Placental epithelial cell (primary cell): Measurements from ENCODE around the gene AGO1. TPM values are rescaled to one million over a fixed set of nuclear protein-coding genes. Genes with fewer than 3 reads are reported as not detected.

Experiments
- total RNA-seq: library from RNA; depleted of rRNA; stranded (reverse); fragments of >200 nt; gene quantifications from 2 replicates; pipeline ENCODE4 v1.2.3, GENCODE V29; 2012

AGO1 gene
- 13.7 and 26.5 TPM in 2 replicates for total RNA-seq

DNA sequence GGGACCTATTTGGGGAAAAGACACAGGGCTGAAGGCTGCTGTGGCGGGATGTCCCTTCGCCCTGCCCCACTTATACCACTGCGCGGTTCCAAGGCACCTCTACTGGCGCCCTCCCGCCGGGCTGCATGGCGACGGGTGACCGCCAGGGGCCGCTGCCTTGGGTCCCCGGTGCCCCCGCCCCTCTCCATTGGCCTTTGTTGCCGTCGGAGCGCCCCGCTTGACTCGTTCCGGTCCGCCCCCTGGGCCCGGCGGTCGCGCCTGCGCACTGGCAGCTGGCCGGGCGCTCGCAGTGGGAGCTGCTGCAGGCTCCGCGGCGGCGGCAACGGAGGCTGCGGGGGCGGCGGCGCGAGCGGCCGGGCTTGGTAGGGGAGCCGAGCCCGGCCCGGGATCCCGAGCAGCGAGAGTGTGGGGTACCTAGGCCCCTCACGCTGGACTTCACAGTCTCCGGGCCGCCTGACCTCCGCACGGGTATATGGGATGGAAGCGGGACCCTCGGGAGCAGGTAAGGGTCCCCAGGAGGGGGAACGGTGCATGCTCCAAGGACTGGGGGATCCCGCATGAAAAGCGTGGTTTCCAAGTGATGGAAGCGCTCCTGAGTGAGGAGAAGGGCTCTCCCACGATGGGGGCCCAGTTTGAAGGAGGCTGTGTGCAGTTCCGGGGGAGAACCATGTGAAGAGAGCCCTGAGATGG lies at the start of gene AGO1:
Gene AGO1, plus strand, starts transcription at position 265 of the 690 bp plus-strand sequence. Its CDS starts 213 bp downstream, at position 478.

DNA sequence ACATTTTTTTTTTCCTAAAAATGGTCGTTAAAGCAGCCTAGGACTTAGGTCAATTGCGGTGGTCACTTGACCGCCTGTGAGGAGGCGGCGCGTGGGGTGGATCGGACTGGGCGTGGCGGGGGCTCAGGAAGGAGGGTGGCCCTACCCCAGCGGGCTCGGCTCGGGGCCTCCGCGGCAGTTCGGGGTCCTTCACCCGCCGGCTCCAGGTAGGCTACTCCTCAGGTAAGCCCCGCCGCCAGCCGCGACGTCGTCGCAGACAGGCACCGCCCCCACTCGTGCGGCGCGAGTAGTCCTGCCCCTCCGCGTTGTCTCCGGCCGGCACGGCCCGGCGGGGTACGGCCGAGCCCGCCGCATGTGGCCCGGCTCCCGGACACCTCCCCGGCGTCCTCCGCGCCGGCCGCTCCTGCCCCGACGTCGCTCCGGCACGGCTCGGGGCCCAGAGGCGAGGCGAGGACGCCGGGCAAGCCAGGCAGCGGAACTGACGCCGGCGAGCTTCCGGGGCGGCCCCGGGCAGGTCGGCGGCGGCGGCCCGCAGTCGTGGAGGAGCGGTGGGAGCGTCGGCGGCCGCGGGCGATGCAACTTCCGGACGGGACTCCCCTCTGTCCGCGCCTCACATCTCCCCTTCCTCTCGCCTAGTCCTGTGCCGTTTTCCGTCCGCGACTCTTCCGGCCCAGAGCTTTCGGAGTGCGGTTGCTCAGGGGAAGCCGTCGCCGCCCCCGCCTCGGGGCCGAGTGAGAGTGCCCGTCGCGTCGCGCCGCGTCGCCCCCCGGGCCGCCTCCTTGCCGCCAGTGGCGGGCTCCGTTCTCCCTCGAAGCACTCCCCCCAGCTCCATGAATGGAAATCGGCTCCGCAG lies 47.8 kb downstream of the AGO1 start, which contains the start of gene AGO3:
Gene AGO3, plus strand, starts transcription at position 513 of the 853 bp plus-strand sequence. Its CDS starts 322 bp downstream, at position 835.

Other genes with a start within 250 kb of the AGO1 start
- gene PSMB2, start 241.7 kb upstream of the AGO1 start, total RNA-seq, result 11.4 and 28.8 TPM in 2 replicates
- 6.9 and 7.1 TPM in 2 replicates for gene C1orf216, start 164.3 kb upstream of the AGO1 start, total RNA-seq
- gene CLSPN, start 113.2 kb upstream of the AGO1 start, total RNA-seq, result 5.5 and 5.6 TPM in 2 replicates
- gene AGO4, start 75.2 kb upstream of the AGO1 start, total RNA-seq, result 15.8 and 23.9 TPM in 2 replicates
- 15.7 and 23.3 TPM in 2 replicates for gene AGO3, start 47.9 kb downstream of the AGO1 start, total RNA-seq
- 0.11 and 1.2 TPM in 2 replicates for gene TEKT2, start 200.9 kb downstream of the AGO1 start, total RNA-seq
- gene ADPRS, start 205.7 kb downstream of the AGO1 start, total RNA-seq, result 13.0 and 24.6 TPM in 2 replicates
- gene COL8A2, start 242.0 kb downstream of the AGO1 start, total RNA-seq, result under 0.01 and 0.11 TPM in 2 replicates